Raji (cell line): ENCODE data around the gene MRPL20.

Experiments used
- POLR2A ChIP-seq: IDR thresholded peaks from 2 replicates; pipeline ENCODE4 v1.6.1; 2011; ENCODE audit warnings: low read depth, low read length, control low read depth; ENCODE audit not compliant: insufficient read depth

Gene MRPL20

DNA sequence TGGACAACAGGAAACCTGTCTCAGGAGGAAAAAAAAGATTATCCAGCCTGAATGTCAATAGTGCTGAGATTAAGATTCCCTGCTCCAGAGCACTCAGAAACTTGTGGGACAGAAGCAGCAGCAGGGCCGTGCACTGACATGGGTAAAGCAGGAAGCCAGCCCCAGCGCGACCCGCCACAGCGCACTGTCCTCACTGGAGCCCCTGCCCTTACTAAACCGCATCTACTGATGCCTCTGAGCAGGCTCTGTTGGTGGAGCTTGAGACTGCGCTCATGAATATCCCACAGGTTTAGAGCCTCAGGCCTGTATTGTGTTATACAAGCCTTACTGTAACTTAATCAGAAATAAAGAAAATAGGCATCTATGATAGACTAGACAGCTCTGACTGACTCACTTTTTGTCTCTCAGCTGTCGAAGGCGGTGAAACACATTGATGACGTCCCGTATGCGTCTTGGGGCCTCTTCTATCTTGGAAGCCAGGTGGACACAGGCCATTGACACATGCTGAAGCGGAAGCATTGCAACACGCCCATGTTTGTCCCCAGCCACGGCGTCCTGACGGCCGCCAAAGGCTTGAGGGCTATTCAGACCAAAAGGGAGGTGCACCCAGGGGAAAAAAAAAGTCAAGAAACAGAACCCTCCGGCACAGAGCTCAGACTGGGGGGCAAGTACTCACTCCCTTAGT, 9.1 kb downstream of the MRPL20 start:
- no peak for TF ChIP-seq POLR2A

DNA sequence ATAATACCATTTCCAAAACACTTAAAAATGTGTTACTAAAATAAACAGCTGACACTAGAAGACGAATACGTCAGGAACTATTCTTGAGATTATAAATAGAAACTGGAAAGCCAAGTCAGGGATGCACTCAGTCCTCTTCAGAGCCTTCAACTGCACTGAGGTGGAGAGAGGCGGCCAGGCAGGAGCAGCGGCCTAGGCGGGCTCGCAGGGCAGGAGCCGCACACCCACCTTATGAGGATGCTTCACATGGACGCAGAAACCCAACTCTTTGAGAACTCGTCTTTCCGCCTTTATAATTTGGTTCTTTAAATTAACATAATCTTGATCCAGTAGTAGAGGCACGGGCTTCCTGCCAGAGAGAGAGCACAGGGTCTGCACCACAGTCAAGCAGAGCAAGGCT, 11.9 kb downstream of the MRPL20 start:
- TF ChIP-seq POLR2A: no peak

DNA sequence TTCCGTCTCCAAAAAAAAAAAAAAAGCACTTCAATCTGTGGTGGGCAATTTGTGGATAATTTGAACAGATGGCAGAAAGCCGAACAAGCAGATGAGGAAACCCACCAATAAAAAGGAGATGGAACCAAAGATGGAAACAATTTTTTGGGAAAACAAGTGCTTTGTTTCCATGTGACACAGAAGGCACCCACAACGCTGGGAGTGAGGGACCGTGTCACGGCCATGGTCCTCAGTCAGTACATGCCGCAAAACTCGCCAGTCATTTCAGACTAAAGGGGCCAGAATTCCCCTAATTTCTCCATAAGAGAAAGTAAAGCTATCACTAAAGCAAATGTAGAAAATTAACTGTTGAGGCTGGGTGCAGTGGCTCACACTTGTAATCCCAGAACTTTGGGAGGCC, 13.0 kb downstream of the MRPL20 start:
- no peak for TF ChIP-seq POLR2A

DNA sequence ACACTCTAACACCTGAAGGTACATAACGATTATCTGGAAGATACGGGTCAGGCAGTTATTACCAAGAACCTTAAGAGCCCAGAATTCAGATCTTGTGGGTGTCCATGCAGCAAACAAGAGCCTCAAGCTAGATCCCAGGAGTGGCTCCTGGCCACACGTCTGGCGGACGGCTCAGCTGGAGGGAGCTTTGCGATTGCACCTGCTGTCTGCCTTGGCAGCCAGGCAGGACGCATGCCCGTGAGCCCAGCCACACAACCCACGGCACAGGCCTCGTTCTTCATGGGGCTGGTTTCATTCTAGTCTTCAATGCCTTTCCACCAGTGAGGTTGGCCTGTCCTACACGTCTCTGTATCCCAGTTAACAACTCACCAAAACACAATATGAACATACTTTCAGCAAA, 13.7 kb downstream of the MRPL20 start:
- no peak for TF ChIP-seq POLR2A

DNA sequence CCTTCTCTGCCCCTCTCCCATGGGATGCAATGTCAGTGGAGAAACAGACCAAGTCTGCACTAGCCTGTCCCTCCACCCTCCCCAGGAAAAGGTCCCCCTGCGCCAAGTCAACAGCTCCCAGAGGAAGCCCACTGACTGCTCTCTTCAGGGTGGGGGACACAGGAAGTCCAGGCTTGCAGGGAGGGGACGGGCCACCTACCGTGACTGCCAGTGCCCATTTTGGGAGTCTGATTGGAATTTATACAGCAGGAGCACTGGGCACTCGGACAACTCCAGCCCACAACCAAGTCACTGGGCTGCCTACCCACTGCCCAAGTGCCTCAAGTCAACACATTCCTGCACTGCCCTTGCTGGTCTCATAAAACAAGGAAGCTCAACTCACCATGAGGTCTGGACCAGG, 14.1 kb downstream of the MRPL20 start:
- no peak for TF ChIP-seq POLR2A

DNA sequence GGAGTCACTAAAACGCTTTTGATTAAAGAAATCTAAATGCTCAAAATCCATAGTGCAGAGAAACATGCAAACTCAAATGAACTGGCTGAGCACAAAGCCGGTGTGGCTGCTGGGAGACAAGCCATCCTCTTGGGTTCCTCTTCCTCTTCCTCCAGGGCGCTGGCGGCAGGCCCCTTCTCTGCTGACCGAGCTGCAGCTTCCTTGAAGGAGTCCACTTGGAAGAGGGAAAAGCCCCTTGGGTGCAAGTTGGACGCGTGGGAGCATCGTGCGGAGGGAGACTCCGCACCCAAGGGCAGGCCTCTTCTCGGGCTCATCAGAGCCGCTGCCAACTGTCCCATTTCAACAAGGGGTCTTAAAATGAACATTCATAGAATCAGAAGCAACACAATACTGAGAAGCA, 15.9 kb downstream of the MRPL20 start:
- no peak for TF ChIP-seq POLR2A

DNA sequence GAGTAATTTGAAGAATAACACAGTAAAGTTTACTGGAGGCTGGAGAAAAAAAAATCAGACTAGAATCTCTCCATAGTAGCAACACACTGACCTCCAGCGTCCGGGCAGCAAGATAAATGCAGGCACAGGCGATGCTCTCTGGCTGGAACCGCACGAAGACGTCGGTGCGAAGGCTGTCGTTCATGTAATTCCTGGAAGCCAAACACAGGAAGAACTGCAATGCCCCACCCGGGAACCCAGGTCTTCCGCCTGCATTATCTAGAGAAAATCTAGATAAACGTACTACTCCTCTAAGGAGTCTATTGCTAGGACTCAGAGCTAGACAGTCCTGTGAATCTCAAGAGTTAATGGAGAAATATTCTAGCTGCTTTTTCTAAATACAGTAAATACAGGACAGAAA, 16.4 kb downstream of the MRPL20 start:
- TF ChIP-seq POLR2A: no peak

DNA sequence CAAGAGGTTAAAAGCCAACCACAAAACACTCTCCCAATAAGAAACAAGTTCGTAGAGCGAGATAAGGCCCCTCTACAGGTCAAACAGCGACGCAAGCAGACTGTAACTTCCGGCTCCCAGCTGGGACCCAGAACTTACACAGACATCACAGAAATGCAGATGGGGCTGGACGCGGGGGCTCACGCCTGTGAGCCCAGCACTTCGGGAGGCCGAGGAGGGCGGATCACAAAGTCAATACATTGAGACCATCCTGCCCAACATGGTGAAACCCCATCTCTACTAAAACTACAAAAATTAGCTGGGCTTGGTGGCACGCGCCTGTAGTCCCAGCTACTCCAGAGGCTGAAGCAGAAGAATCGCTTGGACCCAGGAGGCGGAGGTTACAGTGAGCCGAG, 19.0 kb downstream of the MRPL20 start:
- no peak for TF ChIP-seq POLR2A

DNA sequence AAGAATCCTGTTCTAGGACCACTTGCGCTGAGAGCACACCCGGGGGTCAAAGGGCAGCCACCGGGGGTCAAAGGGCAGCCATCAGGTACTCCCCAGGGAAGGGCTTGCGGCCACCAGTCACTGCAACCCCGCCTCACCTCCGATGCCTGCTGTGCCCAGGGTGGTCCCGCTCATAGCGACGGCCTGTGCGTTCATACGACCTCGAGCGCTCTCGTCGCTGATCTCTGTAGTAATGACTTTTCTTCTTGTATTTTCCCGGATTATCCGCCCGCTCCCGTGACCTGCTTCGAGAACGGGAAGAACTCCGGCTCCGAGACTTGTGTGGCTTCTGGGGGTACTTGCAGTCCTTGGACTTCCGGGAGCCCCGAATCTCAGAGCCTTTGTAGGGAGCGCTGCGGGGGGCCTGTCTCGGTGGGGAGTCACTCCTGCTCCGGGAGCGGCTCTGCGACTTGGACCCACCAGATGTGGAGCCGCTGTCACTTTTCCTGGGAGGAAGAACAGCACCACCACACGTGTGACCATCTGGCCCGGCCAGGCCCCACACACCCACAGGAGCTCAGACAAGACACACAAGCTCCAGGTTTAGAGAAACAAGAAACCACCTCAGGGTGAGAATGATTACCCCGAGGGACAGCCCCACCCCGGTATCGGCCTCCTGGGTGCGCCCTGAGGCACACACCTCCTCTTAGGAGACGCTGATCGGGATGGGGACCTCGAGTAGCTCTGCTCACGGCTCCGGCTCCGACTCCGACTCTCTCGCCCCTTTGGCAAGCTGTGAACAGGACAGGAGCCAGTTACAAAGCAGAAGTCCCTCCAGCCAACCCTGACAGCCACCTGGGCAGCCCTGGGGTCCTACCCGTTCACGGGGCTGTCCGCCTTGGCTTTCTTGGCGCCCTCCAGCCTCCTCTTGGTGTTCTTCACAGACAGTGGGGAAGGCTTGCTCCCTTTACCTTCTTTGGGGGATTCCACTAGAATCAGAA, 19.7 kb downstream of the MRPL20 start:
- TF ChIP-seq POLR2A: no peak

DNA sequence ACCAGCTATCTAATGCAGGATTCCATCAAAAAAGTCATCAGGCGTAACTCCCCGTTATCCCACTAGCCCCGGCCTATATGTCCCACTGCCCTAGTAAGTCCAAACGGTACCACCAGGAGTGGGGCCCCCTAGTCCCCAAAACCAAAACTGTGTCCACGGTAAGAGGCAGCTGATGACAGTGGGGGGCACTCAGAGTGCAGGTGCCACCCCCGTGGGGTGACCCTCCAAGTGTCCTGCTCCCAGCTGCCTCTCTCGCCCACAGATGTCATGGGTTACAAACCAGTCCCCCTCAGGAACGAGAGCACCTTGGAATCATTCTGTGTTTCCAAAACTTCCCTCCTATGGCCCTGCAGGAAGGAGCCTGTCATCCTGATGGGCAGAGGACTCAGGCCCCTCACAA, 21.2 kb downstream of the MRPL20 start:
- no peak for TF ChIP-seq POLR2A

DNA sequence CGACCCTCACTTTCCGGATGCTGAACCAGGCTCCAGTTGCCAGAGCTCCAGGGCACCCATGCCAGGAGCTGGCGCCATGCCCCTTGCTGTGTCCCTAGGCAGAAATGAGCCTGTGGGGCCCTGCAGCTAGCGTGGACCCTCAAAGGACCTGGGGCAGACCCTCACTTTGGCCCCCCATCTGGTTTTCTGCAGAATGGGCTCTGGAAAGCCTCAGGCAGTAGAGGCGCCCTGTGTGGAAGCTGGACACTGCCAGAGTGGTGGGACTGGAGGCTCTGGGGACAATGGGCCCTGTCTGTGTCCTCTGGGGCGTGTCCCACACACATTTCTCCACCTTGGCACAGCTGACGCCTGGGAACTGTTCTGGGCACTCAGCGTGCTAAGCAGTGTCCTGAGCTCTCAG, 25.8 kb downstream of the MRPL20 start:
- TF ChIP-seq POLR2A: no peak

DNA sequence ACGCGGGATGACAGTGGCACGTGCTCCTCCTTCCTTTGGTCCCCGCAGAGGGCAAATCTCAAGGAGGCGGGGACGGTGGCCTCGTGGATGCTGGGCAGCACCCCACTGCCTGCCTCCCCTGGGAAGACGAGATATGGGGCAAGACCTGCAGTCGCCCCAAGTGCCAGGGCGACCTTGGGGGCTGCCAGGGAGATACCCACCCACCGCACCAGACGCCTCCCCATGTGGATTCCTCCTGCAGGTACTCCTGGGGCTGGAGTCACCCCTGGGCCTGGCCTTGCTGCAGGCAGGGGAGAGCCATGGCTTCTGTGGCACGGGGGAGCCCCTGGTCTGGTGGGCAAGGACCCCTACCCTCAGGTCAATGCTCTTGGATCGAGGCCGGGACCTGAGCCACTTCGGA, 26.2 kb downstream of the MRPL20 start:
- no peak for TF ChIP-seq POLR2A

DNA sequence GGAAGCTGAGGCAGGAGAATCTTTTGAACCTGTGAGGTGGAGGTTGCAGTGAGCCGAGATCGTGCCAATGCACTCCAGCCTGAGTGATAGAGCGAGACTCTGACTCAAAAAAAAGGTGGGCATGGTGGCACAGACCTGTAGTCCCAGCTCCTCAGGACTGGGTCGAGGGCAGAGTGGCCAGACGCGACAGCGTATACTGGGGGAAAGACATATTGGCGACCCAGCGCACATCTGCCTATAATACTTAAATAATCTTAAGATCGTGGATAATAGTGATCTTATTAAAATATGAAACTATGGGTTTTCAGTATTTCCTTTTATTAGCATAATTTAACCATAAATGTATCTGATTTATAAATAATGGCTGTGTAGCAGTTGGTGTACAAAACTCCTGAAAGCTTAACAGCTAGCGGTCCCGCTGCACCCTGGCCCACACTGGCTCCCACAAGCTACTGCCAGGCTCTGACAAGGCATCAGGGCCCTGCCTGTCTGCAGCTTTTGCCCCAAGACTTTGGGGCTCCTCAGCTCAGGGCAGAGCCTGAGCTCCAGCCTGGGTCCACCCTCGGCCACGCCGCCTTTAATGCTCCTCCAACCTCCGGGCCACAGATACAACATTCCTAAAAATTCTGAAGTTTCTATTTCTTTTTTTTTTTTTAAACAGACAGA, 29.4 kb downstream of the MRPL20 start:
- TF ChIP-seq POLR2A: no peak

DNA sequence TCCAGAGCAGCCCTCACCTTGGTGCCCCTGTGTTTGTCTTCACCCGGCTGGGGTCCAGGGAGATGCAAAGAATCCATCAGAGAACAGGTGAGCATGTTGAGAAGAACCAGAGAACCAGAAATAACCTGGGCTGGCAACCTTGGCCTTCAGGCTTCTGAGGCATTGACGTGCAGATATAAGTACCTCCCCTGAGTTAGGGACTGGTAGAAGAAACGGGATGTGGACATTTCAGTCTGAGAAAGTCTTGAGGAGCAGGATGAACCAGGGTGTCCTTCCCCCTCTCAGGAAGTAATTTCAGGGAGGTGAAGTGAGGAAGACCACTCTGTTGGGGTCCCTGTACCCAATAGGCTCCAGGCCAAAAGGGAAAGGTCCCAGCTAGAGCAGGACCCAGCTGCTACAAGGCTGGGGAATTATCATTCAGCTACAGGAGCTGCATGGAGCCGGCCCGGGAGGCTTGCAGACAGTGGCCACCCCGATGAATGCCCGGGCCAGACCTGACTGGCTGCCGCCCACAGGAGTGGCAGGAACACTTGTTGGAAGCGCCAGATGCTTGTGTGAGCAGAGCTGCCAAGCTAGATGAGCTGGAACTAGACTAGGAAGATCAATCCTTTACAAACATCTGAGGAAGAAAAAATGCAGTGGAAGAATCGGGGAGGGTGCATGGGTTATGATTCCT, 30.4 kb downstream of the MRPL20 start:
- no peak for TF ChIP-seq POLR2A
